ENCODE results near the gene PROSER2. TPM values are rescaled to one million over a fixed set of nuclear protein-coding genes. Genes with fewer than 3 reads are reported as not detected.

PROSER2 gene
- total RNA-seq, 4 donors from 2014 or later: 2.1 to 25.6 (median 6.5) TPM

DNA sequence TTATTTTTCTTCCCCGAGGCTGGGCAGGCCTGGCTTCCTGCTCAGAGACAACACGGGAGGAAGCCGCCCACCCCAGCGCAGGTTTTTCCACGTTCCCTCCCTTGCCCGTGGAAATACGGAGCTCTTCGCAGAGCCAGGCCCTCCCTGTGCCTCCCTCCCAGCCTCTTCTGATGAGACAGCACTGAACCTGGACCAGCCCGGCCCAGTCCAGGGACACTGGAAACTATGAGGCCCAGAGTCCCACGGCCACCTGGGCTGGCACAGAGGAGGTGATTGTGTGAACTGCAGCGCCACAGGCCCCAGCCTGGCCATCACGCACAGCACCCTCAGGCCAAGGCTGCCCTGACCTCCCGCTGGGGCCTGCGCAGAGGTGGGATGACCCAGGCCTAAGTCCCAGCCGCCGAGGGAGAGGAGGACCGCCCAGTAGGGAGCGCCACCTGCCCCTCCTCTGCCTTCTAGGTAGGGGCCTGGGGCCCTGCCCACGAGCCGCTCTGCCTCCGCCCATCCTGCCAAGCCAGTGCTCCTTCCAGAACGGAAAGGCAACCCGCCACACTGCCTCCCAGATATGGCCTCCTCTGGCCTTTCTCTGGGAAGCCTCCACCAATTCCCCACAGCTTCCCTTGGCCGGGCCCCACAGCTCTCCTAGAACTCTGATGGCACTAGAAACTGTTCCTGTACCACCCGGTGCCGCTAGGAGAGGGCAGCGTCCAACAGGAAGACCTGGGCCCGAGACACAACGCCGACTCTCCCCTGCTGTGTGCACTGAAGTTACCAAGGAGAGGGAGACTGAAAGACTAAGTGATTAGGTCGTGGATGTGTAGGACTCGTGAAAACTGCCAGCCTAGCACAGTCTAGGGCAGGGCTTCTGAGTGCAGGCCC lies 57.2 kb downstream of the PROSER2 start:
- DNase-seq: no peak
- Histone ChIP-seq H3K27me3 (no peaks in the 10 kb centered on the region), H3K9me3 (no peaks in the 10 kb centered on the region), H3K4me1 (peaks cover 0 to 2% of the 10 kb centered on the region in 2 donors), H3K36me3 (no peaks in the 10 kb centered on the region), H3K27ac (no peak overlapping the region), H3K4me3 (no peak overlapping the region)
- intact Hi-C loops (cut with DNase I; ENCODE audit: low total_unique reads): no loop called here
- TF ChIP-seq, protein P1, sequence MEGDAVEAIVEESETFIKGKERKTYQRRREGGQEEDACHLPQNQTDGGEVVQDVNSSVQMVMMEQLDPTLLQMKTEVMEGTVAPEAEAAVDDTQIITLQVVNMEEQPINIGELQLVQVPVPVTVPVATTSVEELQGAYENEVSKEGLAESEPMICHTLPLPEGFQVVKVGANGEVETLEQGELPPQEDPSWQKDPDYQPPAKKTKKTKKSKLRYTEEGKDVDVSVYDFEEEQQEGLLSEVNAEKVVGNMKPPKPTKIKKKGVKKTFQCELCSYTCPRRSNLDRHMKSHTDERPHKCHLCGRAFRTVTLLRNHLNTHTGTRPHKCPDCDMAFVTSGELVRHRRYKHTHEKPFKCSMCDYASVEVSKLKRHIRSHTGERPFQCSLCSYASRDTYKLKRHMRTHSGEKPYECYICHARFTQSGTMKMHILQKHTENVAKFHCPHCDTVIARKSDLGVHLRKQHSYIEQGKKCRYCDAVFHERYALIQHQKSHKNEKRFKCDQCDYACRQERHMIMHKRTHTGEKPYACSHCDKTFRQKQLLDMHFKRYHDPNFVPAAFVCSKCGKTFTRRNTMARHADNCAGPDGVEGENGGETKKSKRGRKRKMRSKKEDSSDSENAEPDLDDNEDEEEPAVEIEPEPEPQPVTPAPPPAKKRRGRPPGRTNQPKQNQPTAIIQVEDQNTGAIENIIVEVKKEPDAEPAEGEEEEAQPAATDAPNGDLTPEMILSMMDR (IDR thresholded peaks at IDR 0.05): no peak
- TF ChIP-seq POLR2A (IDR thresholded peaks at IDR 0.05): no peak

GRCh38 chr10:11881030-11881476 lies 57.9 kb downstream of the PROSER2 start:
- no peaks in the 10 kb centered on the region for H3K27me3 ChIP-seq
- H3K27ac ChIP-seq: no peak overlapping the region
- TF ChIP-seq, protein P1 (IDR thresholded peaks at IDR 0.05): no peak
- TF ChIP-seq POLR2A (IDR thresholded peaks at IDR 0.05): no peak
- no peaks in the 10 kb centered on the region for H3K9me3 ChIP-seq
- intact Hi-C loops (cut with DNase I; ENCODE audit: low total_unique reads): no loop called here
- H3K4me3 ChIP-seq: no peak overlapping the region
- no peaks in the 10 kb centered on the region for H3K4me1 ChIP-seq
- H3K36me3 ChIP-seq: no peaks in the 10 kb centered on the region
- DNase-seq: no peak

- H3K9me3 ChIP-seq: no peaks in the 10 kb centered on the region
- no peak overlapping the region for H3K27ac ChIP-seq
- H3K4me1 ChIP-seq: no peaks in the 10 kb centered on the region
- H3K27me3 ChIP-seq: no peaks in the 10 kb centered on the region
- no peak for DNase-seq
- no peaks in the 10 kb centered on the region for H3K36me3 ChIP-seq
- no peak for TF ChIP-seq POLR2A (IDR thresholded peaks at IDR 0.05)
- TF ChIP-seq, protein P1 (IDR thresholded peaks at IDR 0.05): no peak
- no peak overlapping the region for H3K4me3 ChIP-seq
- intact Hi-C loops (cut with DNase I; ENCODE audit: low total_unique reads): no loop called here
Observed at GRCh38 chr10:11881477-11882417, 58.6 kb downstream of the PROSER2 start.

GRCh38 chr10:11882646-11883375 lies 59.7 kb downstream of the PROSER2 start:
- H3K4me1 ChIP-seq: no peaks in the 10 kb centered on the region

More at GRCh38 chr10:11882646-11883375, 59.7 kb downstream of the PROSER2 start:
- H3K36me3 ChIP-seq: no peaks in the 10 kb centered on the region
- no peak overlapping the region for H3K27ac ChIP-seq
- H3K9me3 ChIP-seq: no peaks in the 10 kb centered on the region
- no peak for DNase-seq
- TF ChIP-seq, protein P1 (IDR thresholded peaks at IDR 0.05): no peak
- no peak for TF ChIP-seq POLR2A (IDR thresholded peaks at IDR 0.05)
- no peak overlapping the region for H3K4me3 ChIP-seq
- intact Hi-C loops (cut with DNase I; ENCODE audit: low total_unique reads): no loop called here
- H3K27me3 ChIP-seq: no peaks in the 10 kb centered on the region

Measured in uterus (tissue), 4 donors.